Neural progenitor cell (in vitro differentiated cells): ENCODE measurements around the gene ARHGAP33.
"Not testable (repeated sequence)": the region's sequence is repeated elsewhere in the genome, so short reads cannot be mapped to it uniquely, and the experiment has no call there.

Experiments used
- CTCF ChIP-seq: fragments of 200-600 bp; sonication (generic); IDR thresholded peaks from 2 replicates; pipeline ENCODE4 v1.5.1; 2017; ENCODE audit warnings: antibody characterized with exemption, mild to moderate bottlenecking
- EZH2 ChIP-seq: fragments of 200-600 bp; sonication (generic); IDR thresholded peaks from 2 replicates; pipeline ENCODE4 v1.6.1; 2017; ENCODE audit warnings: antibody characterized with exemption, mild to moderate bottlenecking, moderate library complexity

GRCh38 chr19:35836096-35836495, 60.7 kb downstream of the ARHGAP33 start:
- TF ChIP-seq CTCF, EZH2: not testable (repeated sequence)
